HEK293 (cell line): Measurements from ENCODE around the gene FBXO2.

Experiments
- CTCF ChIA-PET: fragments of 350-600 bp; formaldehyde crosslinking; extraction: SDS; loops from one replicate; lab custom pipeline; 2021; ENCODE audit warnings: antibody characterized with exemption; lab: Yijun Ruan, JAX
- POLR2A ChIA-PET: fragments of 300-600 bp; formaldehyde crosslinking; extraction: SDS; loops from one replicate; lab custom pipeline; 2020; ENCODE audit warnings: antibody characterized with exemption, inconsistent platforms; lab: Yijun Ruan, JAX
- H3K27ac ChIP-seq: fragments of 200-500 bp; sonication (Bioruptor generic); 2 replicates; pipeline ENCODE4 v1.5.1; 2014; ENCODE audit warnings: low read depth, low read length, control low read depth, inconsistent platforms; ENCODE audit errors: extremely low read depth
- H3K36me3 ChIP-seq, 2 experiments: fragments of 200-500 bp in 1 of 2; sonication (Bioruptor generic) in 1 of 2; 1 replicate in 1 of 2; 2 replicates in 1 of 2; pipeline ENCODE4 v1.5.1; 2014 to 2017; ENCODE audit warnings: inconsistent platforms in 2 of 2, low read length in 2 of 2; ENCODE audit not compliant: control insufficient read depth in 2 of 2, insufficient read depth in 1 of 2
- H3K4me1 ChIP-seq: fragments of 200-500 bp; sonication (Bioruptor generic); 2 replicates; pipeline ENCODE4 v1.5.1; 2014; ENCODE audit warnings: mild to moderate bottlenecking, low read length, inconsistent platforms; ENCODE audit not compliant: control insufficient read depth, insufficient read depth
- H3K4me3 ChIP-seq: 2 replicates; pipeline ENCODE4 v1.5.1; 2011; ENCODE audit warnings: low read depth, mild to moderate bottlenecking, control low read depth, low read length, moderate library complexity
- H3K9me3 ChIP-seq: fragments of 200-500 bp; sonication (Bioruptor generic); 2 replicates; pipeline ENCODE4 v1.5.1; 2014; ENCODE audit warnings: low read depth, low read length, inconsistent platforms; ENCODE audit not compliant: control insufficient read depth, insufficient read depth
- CTCF ChIP-seq: fragments of 450-650 bp; formaldehyde crosslinking; IDR thresholded peaks from 2 replicates; pipeline ENCODE4 v1.5.1; 2016; ENCODE audit warnings: missing biosample characterization, missing genetic modification characterization
- EGR2 ChIP-seq: fragments of 450-650 bp; formaldehyde crosslinking; IDR thresholded peaks from 2 replicates; pipeline ENCODE4 v1.5.1; 2016; ENCODE audit warnings: low read depth, missing biosample characterization, missing genetic modification characterization
- PRDM10 ChIP-seq: fragments of 450-650 bp; formaldehyde crosslinking; IDR thresholded peaks from 2 replicates; pipeline ENCODE4 v1.5.1; 2016; ENCODE audit warnings: missing biosample characterization, missing genetic modification characterization
- SP2 ChIP-seq: fragments of 450-650 bp; formaldehyde crosslinking; IDR thresholded peaks from 2 replicates; pipeline ENCODE4 v1.5.1; 2016; ENCODE audit warnings: missing biosample characterization, missing genetic modification characterization
- ZBTB17 ChIP-seq: fragments of 450-650 bp; formaldehyde crosslinking; IDR thresholded peaks from 2 replicates; pipeline ENCODE4 v1.5.1; 2016; ENCODE audit warnings: missing biosample characterization, missing genetic modification characterization
- ZBTB26 ChIP-seq: fragments of 450-650 bp; formaldehyde crosslinking; optimal IDR thresholded peaks from 2 replicates; pipeline ENCODE3; 2016; ENCODE audit warnings: missing biosample characterization, mild to moderate bottlenecking, missing genetic modification characterization
- ZFHX2 ChIP-seq: fragments of 450-650 bp; formaldehyde crosslinking; conservative IDR thresholded peaks from 2 replicates; pipeline ENCODE4 v1.5.1; 2016; ENCODE audit warnings: missing biosample characterization, missing genetic modification characterization
- ZFP3 ChIP-seq: fragments of 450-650 bp; formaldehyde crosslinking; IDR thresholded peaks from 2 replicates; pipeline ENCODE4 v1.5.1; 2016; ENCODE audit warnings: low read depth, missing biosample characterization, missing genetic modification characterization
- ZIC2 ChIP-seq: fragments of 450-650 bp; formaldehyde crosslinking; IDR thresholded peaks from 2 replicates; pipeline ENCODE4 v1.5.1; 2016; ENCODE audit warnings: missing biosample characterization, missing genetic modification characterization
- ZNF391 ChIP-seq: fragments of 450-650 bp; formaldehyde crosslinking; IDR thresholded peaks from 2 replicates; pipeline ENCODE4 v1.5.1; 2016; ENCODE audit warnings: low read depth, missing biosample characterization, missing genetic modification characterization, borderline replicate concordance
- ZNF692 ChIP-seq: fragments of 450-650 bp; formaldehyde crosslinking; IDR thresholded peaks from 2 replicates; pipeline ENCODE4 v1.5.1; 2016; ENCODE audit warnings: missing biosample characterization, missing genetic modification characterization
- ZNF768 ChIP-seq: fragments of 450-650 bp; formaldehyde crosslinking; IDR thresholded peaks from 2 replicates; pipeline ENCODE4 v1.5.1; 2018; ENCODE audit warnings: missing biosample characterization, mild to moderate bottlenecking, missing genetic modification characterization

FBXO2 gene

GRCh38 chr1:11680270-11681070 lies 26.2 kb upstream of the FBXO2 start (continued):
- peak; percentile 67 for TF ChIP-seq ZBTB17 (tag by site-specific recombination)
- TF ChIP-seq ZNF391 (tag by site-specific recombination), result 0 out of 2 replicates have a peak, but pooled peaks have one; percentile 23
- peak; percentile 71; the same call in 1 of the 2 replicates for TF ChIP-seq ZNF692
- peak; percentile 73 for TF ChIP-seq ZBTB26 (tag by site-specific recombination)
- 0 out of 2 replicates have a peak, but pooled peaks have one; percentile 1 for TF ChIP-seq ZFHX2 (tag by site-specific recombination)
- peak; percentile 88 for TF ChIP-seq ZIC2
- peak; percentile 54 for TF ChIP-seq SP2

GRCh38 chr1:11678442-11678841 lies 24.2 kb upstream of the FBXO2 start:
- peaks cover 3% of the 10 kb centered on the region; the same call in 1 of the 2 replicates for H3K4me1 ChIP-seq
- no peak for TF ChIP-seq PRDM10 (tag by site-specific recombination)
- TF ChIP-seq ZNF768, result 0 out of 2 replicates have a peak, but pooled peaks have one; percentile 27
- H3K36me3 ChIP-seq, result peaks cover 0 to 57% of the 10 kb centered on the region in 2 experiments; a peak in 2 of 3 replicates
- no peak overlapping the region for H3K4me3 ChIP-seq
- ChIA-PET POLR2A (interaction anchor here (1.7 kb wide), 1 partner anchor 23 kb away, joined by 3 read pairs; no protein-coding TSS in a partner anchor), CTCF (interaction anchor here (0.6 to 1.1 kb wide), 2 partner anchors 14 to 180 kb away, joined by 3 to 4 read pairs; partner anchors contain the start of genes FBXO6 and NPPB)
- H3K27ac ChIP-seq, result no peak overlapping the region
- H3K9me3 ChIP-seq, result no peaks in the 10 kb centered on the region

GRCh38 chr1:11676386-11677103 lies 22.3 kb upstream of the FBXO2 start:
- CTCF ChIA-PET, result interaction anchor here (0.5 to 1.2 kb wide), 4 partner anchors 12 to 970 kb away, joined by 3 to 4 read pairs (median 3); partner anchors contain the start of gene FBXO6
- TF ChIP-seq EGR2 (tag by site-specific recombination) (0 out of 2 replicates have a peak, but pooled peaks have one; percentile 8), CTCF (peak; percentile 27; the same call in 1 of the 2 replicates), ZFP3 (tag by site-specific recombination) (no peak)
- no peak overlapping the region for H3K4me3 ChIP-seq
- H3K27ac ChIP-seq, result no peak overlapping the region
- H3K36me3 ChIP-seq, result peaks cover 0 to 74% of the 10 kb centered on the region in 2 experiments; a peak in 2 of 3 replicates
- H3K9me3 ChIP-seq, result no peaks in the 10 kb centered on the region
- no peaks in the 10 kb centered on the region for H3K4me1 ChIP-seq
- POLR2A ChIA-PET, result no interaction called here
